AML-193 (cell line): Measurements from ENCODE around the gene FGFR1OP2.

Experiments used
- DNase-seq, 2 experiments: peaks; one replicate each; lab custom pipeline; 2025; lab: John Stamatoyannopoulos, UW

The FGFR1OP2 gene

GRCh38 chr12:27003421-27004381 lies 65.4 kb downstream of the FGFR1OP2 start:
- DNase-seq = no peak

GRCh38 chr12:27005495-27005894 lies 67.2 kb downstream of the FGFR1OP2 start:
- no peak for DNase-seq

GRCh38 chr12:27006797-27007467 lies 68.7 kb downstream of the FGFR1OP2 start:
- DNase-seq = no peak

GRCh38 chr12:27008081-27008480 lies 69.8 kb downstream of the FGFR1OP2 start:
- DNase-seq = peak; percentile 14 to 44

- DNase-seq = peak; percentile 51 to 57
These were observed 71.6 kb downstream of the FGFR1OP2 start for GRCh38 chr12:27009881-27010301.

GRCh38 chr12:27012239-27012981 lies 74.1 kb downstream of the FGFR1OP2 start:
- no peak for DNase-seq

GRCh38 chr12:27012982-27013255 lies 74.6 kb downstream of the FGFR1OP2 start:
- DNase-seq = no peak

GRCh38 chr12:27013611-27014084 lies 75.4 kb downstream of the FGFR1OP2 start:
- DNase-seq = peak; percentile 33 to 34

- peak; percentile 93 for DNase-seq
These were observed 76.0 kb downstream of the FGFR1OP2 start, which contains the start of gene TM7SF3 for GRCh38 chr12:27014085-27014858. TM7SF3 (minus strand) TSS chr12:27014384; CDS start chr12:27014168, 216 bp downstream.

GRCh38 chr12:27014859-27015729 lies 76.8 kb downstream of the FGFR1OP2 start:
- peak in 1 of 2 experiments; percentile 37 for DNase-seq

- DNase-seq = peak; percentile 68 to 72
These were observed 77.4 kb downstream of the FGFR1OP2 start for GRCh38 chr12:27015730-27016076.
